IMR-90 (cell line): ENCODE results near the gene MMP2.

ENCODE experiments used
- CHD1 ChIP-seq: IDR thresholded peaks from 2 replicates; pipeline ENCODE4 v1.6.1; 2012; ENCODE audit warnings: low read depth, low read length, improper control_type of control experiment
- MAFK ChIP-seq: IDR thresholded peaks from 2 replicates; pipeline ENCODE4 v1.6.1; 2012; ENCODE audit warnings: low read depth, low read length, improper control_type of control experiment
- MAZ ChIP-seq: IDR thresholded peaks from 2 replicates; pipeline ENCODE4 v1.6.1; 2012; ENCODE audit warnings: low read depth, mild to moderate bottlenecking, low read length, improper control_type of control experiment, moderate library complexity, borderline replicate concordance
- MXI1 ChIP-seq: IDR thresholded peaks from 2 replicates; pipeline ENCODE4 v1.6.1; 2012; ENCODE audit warnings: low read depth, mild to moderate bottlenecking, low read length, moderate library complexity, borderline replicate concordance
- POLR2A ChIP-seq: IDR thresholded peaks from 2 replicates; pipeline ENCODE4 v1.6.1; 2012; ENCODE audit warnings: mild to moderate bottlenecking, low read depth, low read length
- RAD21 ChIP-seq: IDR thresholded peaks from 2 replicates; pipeline ENCODE4 v1.6.1; 2012; ENCODE audit warnings: low read length, improper control_type of control experiment
- RFX5 ChIP-seq: IDR thresholded peaks from 2 replicates; pipeline ENCODE4 v1.8.0; 2012; ENCODE audit warnings: low read depth, mild to moderate bottlenecking, low read length, moderate library complexity
- SMC3 ChIP-seq: fragments of 150-350 bp; IDR thresholded peaks from 2 replicates; pipeline ENCODE4 v1.6.1; 2016; ENCODE audit warnings: low read depth, mild to moderate bottlenecking, antibody characterized with exemption, low read length, moderate library complexity
- TF ChIP-seq, protein P1 (sequence below): conservative IDR thresholded peaks from 2 replicates; pipeline ENCODE4 v1.5.1; 2012; ENCODE audit warnings: mild to moderate bottlenecking, low read depth, low read length, improper control_type of control experiment
- TF ChIP-seq, protein P2 (sequence below): fragments of 150-350 bp; IDR thresholded peaks from 2 replicates; pipeline ENCODE4 v1.6.1; 2017; ENCODE audit warnings: mild to moderate bottlenecking, antibody characterized with exemption, low read length, low read depth
- TF ChIP-seq, protein P3 (sequence below): fragments of 150-350 bp; IDR thresholded peaks from 2 replicates; pipeline ENCODE4 v1.6.1; 2016; ENCODE audit warnings: low read depth, mild to moderate bottlenecking, low read length, moderate library complexity, borderline replicate concordance

DNA sequence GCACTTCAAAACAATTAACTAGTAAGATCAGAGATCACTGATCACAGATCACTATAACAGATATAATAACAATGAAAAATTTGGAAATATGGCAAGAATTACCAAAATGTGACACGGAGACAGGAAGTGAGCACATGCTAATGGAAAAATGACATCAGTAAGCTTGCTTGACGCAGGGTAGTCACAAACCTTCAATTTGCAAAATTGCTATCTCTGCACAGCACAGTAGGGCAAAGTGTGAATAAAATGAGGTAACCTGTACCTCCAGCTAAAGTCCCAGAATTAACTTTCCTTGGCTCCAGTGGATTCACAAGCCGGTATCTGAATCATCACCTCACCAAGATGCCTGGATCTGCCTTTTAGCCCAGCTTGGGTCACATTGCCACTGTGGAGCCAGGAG lies 4.2 kb upstream of the MMP2 start:
- TF ChIP-seq, protein P1, sequence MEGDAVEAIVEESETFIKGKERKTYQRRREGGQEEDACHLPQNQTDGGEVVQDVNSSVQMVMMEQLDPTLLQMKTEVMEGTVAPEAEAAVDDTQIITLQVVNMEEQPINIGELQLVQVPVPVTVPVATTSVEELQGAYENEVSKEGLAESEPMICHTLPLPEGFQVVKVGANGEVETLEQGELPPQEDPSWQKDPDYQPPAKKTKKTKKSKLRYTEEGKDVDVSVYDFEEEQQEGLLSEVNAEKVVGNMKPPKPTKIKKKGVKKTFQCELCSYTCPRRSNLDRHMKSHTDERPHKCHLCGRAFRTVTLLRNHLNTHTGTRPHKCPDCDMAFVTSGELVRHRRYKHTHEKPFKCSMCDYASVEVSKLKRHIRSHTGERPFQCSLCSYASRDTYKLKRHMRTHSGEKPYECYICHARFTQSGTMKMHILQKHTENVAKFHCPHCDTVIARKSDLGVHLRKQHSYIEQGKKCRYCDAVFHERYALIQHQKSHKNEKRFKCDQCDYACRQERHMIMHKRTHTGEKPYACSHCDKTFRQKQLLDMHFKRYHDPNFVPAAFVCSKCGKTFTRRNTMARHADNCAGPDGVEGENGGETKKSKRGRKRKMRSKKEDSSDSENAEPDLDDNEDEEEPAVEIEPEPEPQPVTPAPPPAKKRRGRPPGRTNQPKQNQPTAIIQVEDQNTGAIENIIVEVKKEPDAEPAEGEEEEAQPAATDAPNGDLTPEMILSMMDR = no peak
- no peak for TF ChIP-seq POLR2A
- TF ChIP-seq, protein P2, sequence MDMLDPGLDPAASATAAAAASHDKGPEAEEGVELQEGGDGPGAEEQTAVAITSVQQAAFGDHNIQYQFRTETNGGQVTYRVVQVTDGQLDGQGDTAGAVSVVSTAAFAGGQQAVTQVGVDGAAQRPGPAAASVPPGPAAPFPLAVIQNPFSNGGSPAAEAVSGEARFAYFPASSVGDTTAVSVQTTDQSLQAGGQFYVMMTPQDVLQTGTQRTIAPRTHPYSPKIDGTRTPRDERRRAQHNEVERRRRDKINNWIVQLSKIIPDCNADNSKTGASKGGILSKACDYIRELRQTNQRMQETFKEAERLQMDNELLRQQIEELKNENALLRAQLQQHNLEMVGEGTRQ = no peak
- TF ChIP-seq MAFK = no peak
- TF ChIP-seq RAD21 = no peak
- no peak for TF ChIP-seq SMC3
- TF ChIP-seq MAZ = no peak
- no peak for TF ChIP-seq RFX5
- TF ChIP-seq, protein P3, sequence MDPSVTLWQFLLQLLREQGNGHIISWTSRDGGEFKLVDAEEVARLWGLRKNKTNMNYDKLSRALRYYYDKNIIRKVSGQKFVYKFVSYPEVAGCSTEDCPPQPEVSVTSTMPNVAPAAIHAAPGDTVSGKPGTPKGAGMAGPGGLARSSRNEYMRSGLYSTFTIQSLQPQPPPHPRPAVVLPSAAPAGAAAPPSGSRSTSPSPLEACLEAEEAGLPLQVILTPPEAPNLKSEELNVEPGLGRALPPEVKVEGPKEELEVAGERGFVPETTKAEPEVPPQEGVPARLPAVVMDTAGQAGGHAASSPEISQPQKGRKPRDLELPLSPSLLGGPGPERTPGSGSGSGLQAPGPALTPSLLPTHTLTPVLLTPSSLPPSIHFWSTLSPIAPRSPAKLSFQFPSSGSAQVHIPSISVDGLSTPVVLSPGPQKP = no peak
- TF ChIP-seq MXI1 = no peak
- no peak for TF ChIP-seq CHD1
